Thoracic aorta (tissue), 2 donors: Measurements from ENCODE around the gene ADH6. TPM values are rescaled to one million over a fixed set of nuclear protein-coding genes. Genes with fewer than 3 reads are reported as not detected.

Experiments
- ATAC-seq: fragments of 150-250 bp; one replicate; pipeline ENCODE4 v1.8.0; 2017; ENCODE audit warnings: low read depth; ENCODE audit not compliant: insufficient number of reproducible peaks, low FRiP score
- DNase-seq: peaks from one replicate; pipeline ENCODE4 v3.0.0-alpha.2; 2020; ENCODE audit warnings: low spot score
- H3K27ac ChIP-seq, 2 donors: fragments of 200-600 bp; sonication (generic); 1 replicate in 1 of 2; 2 replicates in 1 of 2; pipeline ENCODE4 v1.5.1; 2016; ENCODE audit warnings: mild to moderate bottlenecking in 2 of 2, moderate library complexity in 2 of 2
- H3K27me3 ChIP-seq: fragments of 200-600 bp; sonication (generic); replicated peaks from 2 replicates; pipeline ENCODE4 v1.6.0; 2016; ENCODE audit warnings: mild to moderate bottlenecking; ENCODE audit not compliant: insufficient read depth
- H3K36me3 ChIP-seq: fragments of 200-600 bp; sonication (generic); one replicate; pipeline ENCODE4 v1.5.1; 2016
- H3K4me1 ChIP-seq, 2 donors: fragments of 200-600 bp; sonication (generic); 1 replicate in 1 of 2; 2 replicates in 1 of 2; pipeline versions ENCODE4 v1.5.1 to v1.6.0; 2016; ENCODE audit warnings: low read depth in 2 of 2, mild to moderate bottlenecking in 1 of 2; ENCODE audit not compliant: control insufficient read depth in 1 of 2
- H3K4me3 ChIP-seq: fragments of 200-600 bp; sonication (generic); 2 replicates; pipeline ENCODE4 v1.5.1; 2016; ENCODE audit warnings: mild to moderate bottlenecking
- H3K9me3 ChIP-seq: fragments of 200-600 bp; sonication (generic); 2 replicates; pipeline ENCODE4 v1.5.1; 2016
- total RNA-seq, 2 donors: library from RNA; depleted of rRNA; stranded (reverse); fragments of >200 nt; gene quantifications; one replicate each; pipeline versions ENCODE4 v1.1.0 to v1.2.3, GENCODE V29; 2016
- TF ChIP-seq, protein P1 (sequence below): fragments of 200-600 bp; sonication (generic); IDR thresholded peaks from one replicate; pipeline ENCODE4 v1.5.1; 2019; ENCODE audit warnings: antibody characterized with exemption

The ADH6 gene
- total RNA-seq, 2 donors from 2014 or later = 0.41 TPM; not detected in 1

DNA sequence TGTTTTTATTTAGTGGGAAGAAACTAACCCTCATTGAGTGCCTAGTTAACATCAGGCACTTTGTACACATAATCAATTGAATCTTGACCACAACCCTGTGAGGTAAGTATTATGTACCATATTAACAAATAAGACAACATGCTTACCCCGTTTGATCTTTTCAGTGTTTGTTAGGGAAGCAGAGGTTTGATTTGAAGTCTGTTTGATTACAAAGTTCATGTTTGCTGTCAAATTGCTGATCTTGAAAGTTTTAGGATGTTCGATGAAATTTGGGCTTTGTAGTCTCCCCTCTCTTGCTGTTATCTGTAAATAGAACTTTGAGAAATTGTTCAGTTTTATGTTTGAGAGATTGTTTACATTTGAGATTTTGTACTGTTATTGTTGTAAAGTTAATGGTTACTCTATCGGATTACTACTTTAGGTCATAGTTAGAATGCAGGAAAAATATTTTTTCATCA lies 61.5 kb downstream of the ADH6 start:
- no peak for DNase-seq
- H3K36me3 ChIP-seq = peaks cover 4% of the 10 kb centered on the region
- TF ChIP-seq, protein P1, sequence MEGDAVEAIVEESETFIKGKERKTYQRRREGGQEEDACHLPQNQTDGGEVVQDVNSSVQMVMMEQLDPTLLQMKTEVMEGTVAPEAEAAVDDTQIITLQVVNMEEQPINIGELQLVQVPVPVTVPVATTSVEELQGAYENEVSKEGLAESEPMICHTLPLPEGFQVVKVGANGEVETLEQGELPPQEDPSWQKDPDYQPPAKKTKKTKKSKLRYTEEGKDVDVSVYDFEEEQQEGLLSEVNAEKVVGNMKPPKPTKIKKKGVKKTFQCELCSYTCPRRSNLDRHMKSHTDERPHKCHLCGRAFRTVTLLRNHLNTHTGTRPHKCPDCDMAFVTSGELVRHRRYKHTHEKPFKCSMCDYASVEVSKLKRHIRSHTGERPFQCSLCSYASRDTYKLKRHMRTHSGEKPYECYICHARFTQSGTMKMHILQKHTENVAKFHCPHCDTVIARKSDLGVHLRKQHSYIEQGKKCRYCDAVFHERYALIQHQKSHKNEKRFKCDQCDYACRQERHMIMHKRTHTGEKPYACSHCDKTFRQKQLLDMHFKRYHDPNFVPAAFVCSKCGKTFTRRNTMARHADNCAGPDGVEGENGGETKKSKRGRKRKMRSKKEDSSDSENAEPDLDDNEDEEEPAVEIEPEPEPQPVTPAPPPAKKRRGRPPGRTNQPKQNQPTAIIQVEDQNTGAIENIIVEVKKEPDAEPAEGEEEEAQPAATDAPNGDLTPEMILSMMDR = no peak
- no peaks in the 10 kb centered on the region for H3K4me1 ChIP-seq
- H3K27ac ChIP-seq = no peak overlapping the region
- ATAC-seq = no peak
- no peaks in the 10 kb centered on the region for H3K27me3 ChIP-seq
- no peak overlapping the region for H3K4me3 ChIP-seq
- no peaks in the 10 kb centered on the region for H3K9me3 ChIP-seq

DNA sequence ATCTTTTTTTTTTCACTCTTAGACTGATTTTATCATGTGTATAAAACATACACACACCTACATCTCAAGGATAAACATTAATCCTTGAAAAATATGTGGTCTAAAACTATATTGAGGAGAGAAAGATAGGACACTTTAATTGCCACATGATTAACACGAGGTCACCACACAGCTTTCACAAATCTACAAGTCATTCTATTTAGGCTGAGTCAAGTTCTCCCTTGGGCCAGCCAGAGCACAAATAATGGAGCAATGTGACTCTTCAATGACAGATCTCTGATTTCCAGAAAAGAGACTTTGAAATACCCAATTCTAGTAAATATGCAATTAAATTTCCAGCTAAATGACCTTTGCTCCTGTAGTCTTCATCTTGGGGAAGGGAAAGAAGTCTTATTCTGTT lies 62.1 kb downstream of the ADH6 start:
- H3K4me3 ChIP-seq = no peak overlapping the region
- TF ChIP-seq, protein P1 = no peak
- no peaks in the 10 kb centered on the region for H3K27me3 ChIP-seq
- H3K9me3 ChIP-seq = no peaks in the 10 kb centered on the region
- peaks cover 4% of the 10 kb centered on the region for H3K36me3 ChIP-seq
- H3K4me1 ChIP-seq = no peaks in the 10 kb centered on the region
- DNase-seq = no peak
- no peak overlapping the region for H3K27ac ChIP-seq
- no peak for ATAC-seq

DNA sequence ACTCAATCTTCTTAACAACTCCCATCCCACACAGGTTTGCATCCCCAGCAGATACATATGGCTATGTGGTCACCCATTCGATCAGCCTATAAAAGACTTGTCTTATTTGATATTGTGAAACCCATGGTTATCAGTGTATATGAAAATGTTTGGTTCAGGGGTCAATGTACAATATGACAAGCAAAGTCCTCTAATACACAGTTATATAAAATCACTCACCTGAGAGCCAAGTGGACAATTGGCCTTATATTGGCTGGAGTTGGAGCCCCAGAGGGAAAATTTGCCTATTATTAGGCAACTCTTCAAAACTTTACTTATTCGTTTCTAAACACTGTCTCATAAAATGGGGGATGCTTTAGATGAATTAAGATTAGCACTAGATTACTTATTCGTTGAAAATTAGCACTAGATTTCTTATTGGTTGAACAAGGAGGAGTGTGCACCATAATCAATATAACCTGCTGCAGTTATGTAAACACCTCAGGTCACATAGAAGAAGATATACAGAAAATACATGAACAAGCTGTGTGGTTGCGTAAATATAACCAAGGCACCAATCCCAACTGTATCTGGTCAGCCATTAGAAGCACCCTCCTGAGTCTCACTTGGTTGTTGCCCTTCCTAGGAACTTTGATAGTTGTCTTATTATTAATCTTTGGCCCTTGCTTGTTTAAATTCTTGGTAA lies 64.2 kb downstream of the ADH6 start:
- ATAC-seq (no peak), DNase-seq (no peak)
- TF ChIP-seq, protein P1 = no peak
- no peaks in the 10 kb centered on the region for H3K27me3 ChIP-seq
- no peak overlapping the region for H3K27ac ChIP-seq
- no peak overlapping the region for H3K4me3 ChIP-seq
- no peaks in the 10 kb centered on the region for H3K9me3 ChIP-seq
- no peaks in the 10 kb centered on the region for H3K36me3 ChIP-seq
- no peaks in the 10 kb centered on the region for H3K4me1 ChIP-seq

Other genes with a start within 250 kb of the ADH6 start
- gene METAP1, start 223.5 kb downstream of the ADH6 start, total RNA-seq = 10 to 100 TPM; 39.7 to 54.9 TPM
- gene ADH5, start 130.5 kb downstream of the ADH6 start, total RNA-seq = 100 to 1,000 TPM; 149 to 180 TPM
- gene ADH4, start 74.9 kb downstream of the ADH6 start, total RNA-seq = under 1 TPM; 0.27 to 0.92 TPM
- under 1 TPM in 1 of 2 donors, not detected in 1; 0.99 TPM for gene ADH1A, start 71.7 kb upstream of the ADH6 start, total RNA-seq
- 1,000 to 10,000 TPM; 1,169 to 1,563 TPM for gene ADH1B, start 102.2 kb upstream of the ADH6 start, total RNA-seq
- 1 to 10 TPM; 4.5 to 5.4 TPM for gene ADH1C, start 133.5 kb upstream of the ADH6 start, total RNA-seq
- not detected for gene ADH7, start 216.1 kb upstream of the ADH6 start, total RNA-seq